SK-N-MC (cell line): ENCODE results near the gene RAET1E.
"Not testable (repeated sequence)": the region's sequence is repeated elsewhere in the genome, so short reads cannot be mapped to it uniquely, and the experiment has no call there.

ENCODE experiments used
- DNase-seq: peaks from one replicate; pipeline ENCODE4 v3.0.0-alpha.2; 2011; ENCODE audit warnings: low read depth, low spot score
- H3K27ac ChIP-seq: fragments of 200-600 bp; sonication (generic); 2 replicates; pipeline ENCODE4 v1.5.1; 2016; ENCODE audit warnings: mixed run types
- H3K36me3 ChIP-seq: fragments of 200-600 bp; sonication (generic); 2 replicates; pipeline ENCODE4 v1.6.1; 2017; ENCODE audit warnings: antibody characterized with exemption, low read length, mixed read lengths; ENCODE audit not compliant: insufficient read depth
- H3K4me3 ChIP-seq: fragments of 200-600 bp; sonication (generic); 2 replicates; pipeline ENCODE4 v1.5.1; 2016
- H3K9ac ChIP-seq: fragments of 200-600 bp; sonication (generic); 2 replicates; pipeline ENCODE4 v1.8.0; 2017; ENCODE audit warnings: mixed run types, mixed read lengths; ENCODE audit not compliant: insufficient read length
- H3K9me3 ChIP-seq: fragments of 200-600 bp; sonication (generic); 2 replicates; pipeline ENCODE4 v1.6.1; 2017; ENCODE audit warnings: low read depth, mild to moderate bottlenecking, antibody characterized with exemption, low read length, moderate library complexity, mixed read lengths
- EZH2 ChIP-seq: fragments of 200-600 bp; sonication (generic); IDR thresholded peaks from one replicate; pipeline ENCODE4 v1.6.1; 2017; ENCODE audit warnings: antibody characterized with exemption
- FOXP2 ChIP-seq: optimal IDR thresholded peaks from 2 replicates; pipeline ENCODE3; 2011; ENCODE audit warnings: mild to moderate bottlenecking, moderate library complexity; ENCODE audit not compliant: insufficient read depth; ENCODE audit errors: extremely low read length, control extremely low read depth
- POLR2AphosphoS5 ChIP-seq: IDR thresholded peaks from 2 replicates; pipeline ENCODE4 v1.6.1; 2012; ENCODE audit warnings: mild to moderate bottlenecking, low read depth, low read length, borderline replicate concordance

Gene RAET1E

DNA sequence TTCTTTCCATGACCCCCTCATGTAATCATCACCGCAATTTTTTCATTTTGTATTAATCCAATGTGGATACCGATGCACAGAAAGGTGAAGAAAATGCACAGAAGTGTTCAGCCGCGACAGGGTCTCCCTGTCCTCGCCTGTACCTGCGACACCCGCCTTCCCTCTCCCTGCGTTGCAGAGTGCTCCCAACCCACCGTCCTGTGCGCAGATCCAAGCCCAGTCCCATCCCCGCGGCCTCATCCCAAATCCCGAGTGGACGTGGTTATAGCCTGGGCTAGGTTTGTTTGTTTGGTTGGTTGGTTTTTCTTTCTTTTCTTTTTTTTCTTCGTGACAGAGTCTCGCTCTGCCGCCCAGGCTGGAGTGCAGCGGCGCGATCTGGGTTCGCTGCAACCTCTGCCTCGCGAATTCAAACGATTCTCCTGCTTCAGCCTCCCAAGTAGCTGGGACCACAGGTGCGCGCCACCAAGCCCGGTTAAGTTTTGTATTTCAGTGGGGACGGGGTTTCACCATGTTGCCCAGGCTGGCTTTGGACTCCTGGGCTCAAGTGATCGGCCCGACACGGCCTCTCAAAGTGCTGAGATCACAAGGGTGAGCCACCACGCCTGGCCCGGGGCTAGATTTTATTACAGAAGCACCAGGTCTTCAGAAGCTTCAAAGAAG, 25.5 kb upstream of the RAET1E start:
- H3K4me3 ChIP-seq = peak overlapping the region; percentile 72
- H3K36me3 ChIP-seq = no peaks in the 10 kb centered on the region
- H3K9ac ChIP-seq = no peak overlapping the region
- no peaks in the 10 kb centered on the region for H3K9me3 ChIP-seq
- TF ChIP-seq FOXP2 (no peak), EZH2 (no peak), POLR2AphosphoS5 (no peak)
- DNase-seq = no peak
- no peak overlapping the region for H3K27ac ChIP-seq

DNA sequence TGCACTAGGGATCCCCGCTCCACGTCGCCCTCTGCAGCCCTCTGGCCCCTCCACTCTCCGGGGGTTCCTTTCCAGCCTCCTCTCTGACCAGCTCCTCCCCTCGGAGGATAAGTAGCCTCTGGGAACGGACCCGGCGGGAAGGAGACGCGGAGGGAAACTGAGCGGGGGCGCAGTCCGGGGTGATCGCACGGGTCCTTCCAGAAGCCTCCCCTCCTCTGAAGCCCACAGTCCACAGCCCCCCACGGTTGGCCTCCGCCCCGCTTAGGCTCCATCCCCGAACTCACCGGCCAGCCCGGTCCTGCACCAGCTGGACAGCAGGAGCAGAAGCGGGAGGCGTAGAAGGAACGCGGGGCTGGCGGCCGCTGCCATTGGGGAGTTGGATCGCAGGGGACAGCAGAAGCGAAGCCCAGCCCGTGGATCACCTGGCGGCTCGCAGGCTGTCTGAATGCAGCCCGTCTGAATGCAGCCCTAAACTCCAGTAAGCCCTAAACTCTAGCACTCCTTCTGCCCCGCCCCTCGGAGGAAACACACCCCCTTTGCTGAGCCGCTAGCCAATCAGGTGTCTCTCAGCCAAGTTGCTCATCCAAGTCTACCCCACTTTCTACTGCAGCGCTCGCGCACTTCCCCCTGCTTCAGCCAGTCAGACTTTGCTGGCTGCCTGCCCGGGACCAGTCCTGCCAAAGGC, 24.9 kb upstream of the RAET1E start, which contains the start of gene RAET1G:
TSS of gene RAET1G (minus strand) at position 480 of the 685 bp plus-strand sequence. CDS start at position 369, 111 bp downstream.
- Histone ChIP-seq H3K4me3 (peak within 1 kb of the TSS; percentile 72), H3K36me3 (no peaks in the 10 kb centered on the region), H3K27ac (no peak within 1 kb of the TSS), H3K9me3 (no peaks in the 10 kb centered on the region), H3K9ac (no peak within 1 kb of the TSS)
- no peak for DNase-seq
- TF ChIP-seq EZH2 (no peak), POLR2AphosphoS5 (no peak), FOXP2 (no peak)

DNA sequence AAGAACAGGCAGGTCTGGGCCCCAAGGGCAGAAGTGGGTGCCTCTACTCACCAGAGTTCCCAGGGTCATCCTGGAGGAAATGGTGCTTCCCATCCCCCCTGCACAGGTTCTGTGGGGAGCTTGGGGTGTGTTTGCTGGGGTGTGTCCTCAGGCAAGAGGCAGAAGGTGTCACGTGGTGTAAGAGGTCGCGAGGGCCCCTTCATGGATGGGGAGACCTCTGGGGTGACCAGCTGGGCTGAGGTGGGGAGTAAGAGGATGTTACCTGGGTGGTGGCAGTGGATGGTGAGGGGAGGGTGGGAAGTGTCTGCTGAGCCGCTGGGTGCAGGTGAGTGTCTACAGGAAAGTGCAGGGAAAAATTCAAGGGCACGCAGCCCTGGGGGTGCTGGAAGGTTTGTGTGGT, 24.2 kb upstream of the RAET1E start:
- not testable (repeated sequence) for H3K9ac ChIP-seq, H3K27ac ChIP-seq, H3K4me3 ChIP-seq, H3K36me3 ChIP-seq, H3K9me3 ChIP-seq, DNase-seq

DNA sequence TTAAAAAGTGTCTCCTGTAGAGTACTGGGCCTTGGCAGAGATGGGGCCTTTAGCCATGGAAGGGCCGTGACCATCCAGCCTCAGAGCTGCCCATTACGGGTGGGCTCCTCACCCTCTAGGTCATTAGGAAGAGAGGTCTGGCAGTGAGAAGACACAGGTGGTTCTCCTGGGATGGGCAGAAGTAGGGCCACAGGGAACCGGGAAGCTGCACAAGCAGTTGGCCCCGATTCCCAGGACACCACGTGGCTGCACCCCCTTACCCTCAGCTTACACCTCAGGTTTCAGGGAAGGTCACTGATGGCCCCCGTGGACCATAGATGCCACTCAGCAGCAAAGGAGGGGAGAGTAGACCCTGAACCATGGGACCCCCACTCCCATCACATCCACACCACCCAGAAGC, 23.4 kb upstream of the RAET1E start:
- no peak for DNase-seq
- H3K9ac ChIP-seq = no peak overlapping the region
- H3K36me3 ChIP-seq = no peaks in the 10 kb centered on the region
- no peak for TF ChIP-seq FOXP2
- no peak for TF ChIP-seq EZH2
- no peak overlapping the region for H3K27ac ChIP-seq
- no peak overlapping the region for H3K4me3 ChIP-seq
- no peaks in the 10 kb centered on the region for H3K9me3 ChIP-seq

DNA sequence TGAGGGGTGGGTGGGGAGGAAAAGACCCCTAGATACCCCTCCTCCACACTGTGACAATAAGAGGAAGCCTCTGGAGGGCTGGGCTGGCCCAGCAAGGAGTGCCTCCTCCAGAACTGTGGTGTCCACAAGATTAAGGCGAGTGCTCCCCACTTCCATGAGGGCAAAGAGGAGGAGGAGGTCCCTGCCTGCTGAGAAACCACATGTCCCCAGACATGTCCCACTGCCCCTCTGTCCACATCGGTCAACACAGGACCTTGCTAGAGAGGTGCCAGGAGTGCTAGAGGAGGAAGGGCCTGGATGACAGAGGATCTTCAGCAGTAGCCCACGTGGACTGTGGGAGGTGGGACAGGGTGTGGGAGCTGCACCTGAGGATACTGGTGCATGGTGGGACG, 21.9 kb upstream of the RAET1E start:
- Histone ChIP-seq H3K4me3 (no peak overlapping the region), H3K9me3 (no peaks in the 10 kb centered on the region), H3K27ac (no peak overlapping the region), H3K9ac (no peak overlapping the region), H3K36me3 (no peaks in the 10 kb centered on the region)
- TF ChIP-seq EZH2 (no peak), FOXP2 (no peak), POLR2AphosphoS5 (no peak)
- no peak for DNase-seq

DNA sequence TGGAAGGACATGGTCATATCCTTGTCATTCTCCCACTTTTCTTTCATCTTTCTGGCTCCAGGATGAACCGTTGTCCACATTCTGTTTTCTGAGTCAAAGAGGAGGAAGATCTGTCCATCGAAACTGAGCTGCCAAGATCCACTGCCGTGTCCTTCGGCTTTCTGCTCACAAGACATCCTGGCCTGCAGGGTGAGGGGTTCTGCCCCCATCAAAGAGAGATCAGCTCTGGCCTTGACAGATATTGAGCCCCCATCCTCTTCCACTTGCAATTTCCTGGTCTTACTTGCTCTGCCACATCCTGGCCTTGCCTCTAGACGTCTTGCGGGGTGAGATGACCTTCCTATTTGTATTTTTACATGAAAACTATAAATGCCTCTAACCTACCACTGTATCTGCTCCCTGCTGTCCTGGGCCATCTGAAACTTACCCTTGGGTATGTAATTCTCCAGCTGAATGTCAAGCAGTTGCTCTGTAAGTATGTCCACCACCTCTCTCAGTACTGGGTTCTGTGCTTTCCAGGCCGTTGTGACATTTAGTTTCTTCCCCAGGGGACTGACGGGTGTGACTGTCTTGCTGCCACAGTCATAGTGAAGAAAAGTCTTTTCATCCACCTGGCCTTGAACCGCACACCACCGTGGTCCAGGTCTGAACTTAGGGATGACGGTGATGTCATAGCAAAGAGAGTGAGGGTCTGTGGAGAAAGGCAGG, 21.4 kb upstream of the RAET1E start:
- H3K4me3 ChIP-seq, DNase-seq, H3K9me3 ChIP-seq, H3K27ac ChIP-seq, H3K9ac ChIP-seq, H3K36me3 ChIP-seq: not testable (repeated sequence)

DNA sequence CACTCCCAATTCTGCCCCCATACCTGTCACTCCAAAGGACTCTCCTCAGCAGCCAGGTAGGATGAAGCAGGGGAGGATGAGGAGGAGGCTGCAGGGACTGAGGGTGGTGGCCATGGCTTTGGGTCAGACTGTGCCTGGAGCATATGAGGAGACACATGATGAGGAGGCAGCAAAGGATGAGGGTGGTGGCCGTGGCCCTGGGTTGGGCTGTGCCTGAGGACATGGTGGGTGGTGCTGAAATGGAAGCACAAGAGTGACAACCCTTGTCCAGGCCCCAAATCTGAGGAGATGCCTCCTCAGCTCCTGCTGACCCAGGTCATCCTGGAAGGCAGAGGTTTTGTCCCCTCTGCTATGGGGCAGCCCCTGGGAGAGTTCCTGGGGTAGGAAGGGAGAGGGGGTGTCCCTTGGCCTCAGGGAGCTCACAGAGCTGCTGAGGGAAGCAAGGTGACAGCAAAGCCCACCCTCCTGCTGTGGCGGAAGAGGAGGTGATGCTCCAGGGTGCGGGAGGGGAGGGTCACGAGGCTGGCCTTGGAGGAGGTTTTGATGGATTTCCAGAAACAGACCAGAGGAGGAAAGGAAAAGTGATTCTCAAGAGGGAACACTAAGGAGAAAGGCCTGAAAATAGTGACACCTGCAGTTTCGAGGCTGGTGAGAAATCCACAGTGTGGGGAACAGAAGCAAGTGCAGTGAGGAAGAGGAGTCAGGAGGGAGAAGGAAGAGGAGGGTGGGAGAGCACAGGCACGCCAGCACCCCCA, 20.4 kb upstream of the RAET1E start:
- Histone ChIP-seq H3K9me3 (no peaks in the 10 kb centered on the region), H3K27ac (no peak overlapping the region), H3K4me3 (no peak overlapping the region), H3K9ac (no peak overlapping the region), H3K36me3 (no peaks in the 10 kb centered on the region)
- DNase-seq = no peak
- TF ChIP-seq EZH2 (no peak), POLR2AphosphoS5 (no peak), FOXP2 (no peak)

DNA sequence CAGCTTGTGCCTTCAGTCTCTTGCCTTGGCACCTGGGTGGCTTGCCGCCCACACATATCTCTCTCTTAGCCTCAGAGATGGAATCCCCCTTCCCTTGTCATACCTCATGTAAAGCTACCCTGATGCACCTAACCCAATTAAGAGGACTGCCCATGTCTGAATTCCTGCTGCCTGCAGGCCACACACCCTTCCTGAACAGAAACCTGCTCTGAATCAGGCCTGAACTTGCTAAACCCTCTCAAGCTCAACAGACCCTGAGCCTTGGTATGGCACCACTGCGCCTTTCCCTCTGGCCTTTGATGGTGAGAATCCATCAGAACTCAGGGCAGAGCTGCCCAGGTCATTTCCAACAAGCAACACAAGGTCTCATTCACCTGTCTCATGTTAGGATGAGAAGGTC, 19.8 kb upstream of the RAET1E start:
- Histone ChIP-seq H3K9ac (no peak overlapping the region), H3K27ac (no peak overlapping the region), H3K4me3 (no peak overlapping the region), H3K36me3 (no peaks in the 10 kb centered on the region), H3K9me3 (no peaks in the 10 kb centered on the region)
- TF ChIP-seq POLR2AphosphoS5 (no peak), FOXP2 (no peak), EZH2 (no peak)
- no peak for DNase-seq
